Upper lobe of left lung (tissue), 4 donors: ENCODE data around the gene AQP2.
A peak's percentile ranks its signal among the peaks of the same experiment; 100 is the strongest.

ENCODE experiments used
- EP300 ChIP-seq, 4 donors: sonication (generic); formaldehyde crosslinking; IDR thresholded peaks; one replicate each; pipeline ENCODE4 v1.5.1; 2017; ENCODE audit warnings: antibody characterized with exemption in 4 of 4, control low read depth in 2 of 4
- POLR2AphosphoS5 ChIP-seq, 2 donors: sonication (generic); formaldehyde crosslinking; IDR thresholded peaks; one replicate each; pipeline ENCODE4 v1.5.1; 2017; ENCODE audit warnings: antibody characterized with exemption in 2 of 2
- TF ChIP-seq, protein P1 (sequence below), 6 experiments: fragments of 450-650 bp in 4 of 6; fragments of 200-600 bp in 2 of 6; sonication (generic) in 2 of 6; IDR thresholded peaks; one replicate each; pipeline ENCODE4 v1.5.1; 2016 to 2019; ENCODE audit warnings: antibody characterized with exemption in 6 of 6

DNA sequence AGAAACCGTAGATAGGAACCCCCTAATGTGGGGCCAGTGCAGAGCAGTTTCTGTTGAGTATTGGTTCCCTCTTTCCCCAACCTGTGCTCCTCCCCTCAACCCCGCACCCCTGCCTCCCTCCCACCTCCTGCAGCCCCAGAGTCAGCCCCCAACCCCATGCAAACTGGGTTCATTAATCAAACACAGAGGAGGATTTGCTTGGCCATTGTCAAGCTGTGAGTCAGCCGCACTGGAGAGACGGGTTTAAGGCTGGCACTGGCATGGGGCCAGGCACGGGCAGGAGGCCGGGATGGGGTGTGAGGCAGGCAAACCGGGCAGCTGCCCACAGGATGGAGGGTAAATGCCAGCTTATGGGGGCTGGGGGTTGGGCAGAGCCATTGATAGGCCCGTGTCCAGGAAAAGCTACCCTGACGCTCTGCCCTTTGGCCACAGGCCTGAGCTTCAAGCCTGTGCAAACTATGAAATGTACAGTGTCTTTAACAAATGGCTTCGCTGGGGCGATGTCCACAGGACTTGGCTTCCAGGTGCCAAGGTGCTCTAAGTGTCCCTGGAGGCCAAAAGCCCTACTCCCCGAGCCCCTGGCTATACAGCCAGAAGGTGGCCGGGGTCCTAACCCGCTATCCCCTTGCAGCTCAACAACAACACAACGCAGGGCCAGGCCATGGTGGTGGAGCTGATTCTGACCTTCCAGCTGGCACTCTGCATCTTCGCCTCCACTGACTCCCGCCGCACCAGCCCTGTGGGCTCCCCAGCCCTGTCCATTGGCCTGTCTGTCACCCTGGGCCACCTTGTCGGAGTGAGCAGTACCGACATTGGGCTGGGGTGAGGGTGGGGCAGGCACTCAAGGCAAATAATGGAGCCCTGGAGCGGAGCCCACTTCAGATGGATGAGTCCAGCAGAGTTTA, 12.6 kb downstream of the AQP2 start:
- TF ChIP-seq, protein P1, sequence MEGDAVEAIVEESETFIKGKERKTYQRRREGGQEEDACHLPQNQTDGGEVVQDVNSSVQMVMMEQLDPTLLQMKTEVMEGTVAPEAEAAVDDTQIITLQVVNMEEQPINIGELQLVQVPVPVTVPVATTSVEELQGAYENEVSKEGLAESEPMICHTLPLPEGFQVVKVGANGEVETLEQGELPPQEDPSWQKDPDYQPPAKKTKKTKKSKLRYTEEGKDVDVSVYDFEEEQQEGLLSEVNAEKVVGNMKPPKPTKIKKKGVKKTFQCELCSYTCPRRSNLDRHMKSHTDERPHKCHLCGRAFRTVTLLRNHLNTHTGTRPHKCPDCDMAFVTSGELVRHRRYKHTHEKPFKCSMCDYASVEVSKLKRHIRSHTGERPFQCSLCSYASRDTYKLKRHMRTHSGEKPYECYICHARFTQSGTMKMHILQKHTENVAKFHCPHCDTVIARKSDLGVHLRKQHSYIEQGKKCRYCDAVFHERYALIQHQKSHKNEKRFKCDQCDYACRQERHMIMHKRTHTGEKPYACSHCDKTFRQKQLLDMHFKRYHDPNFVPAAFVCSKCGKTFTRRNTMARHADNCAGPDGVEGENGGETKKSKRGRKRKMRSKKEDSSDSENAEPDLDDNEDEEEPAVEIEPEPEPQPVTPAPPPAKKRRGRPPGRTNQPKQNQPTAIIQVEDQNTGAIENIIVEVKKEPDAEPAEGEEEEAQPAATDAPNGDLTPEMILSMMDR (IDR thresholded peaks at IDR 0.05): no peak
- TF ChIP-seq EP300 (IDR thresholded peaks at IDR 0.05) (no peak), POLR2AphosphoS5 (IDR thresholded peaks at IDR 0.05) (peak; percentile 8 to 12)
